HG03460 (cell line): ENCODE results near the gene TSPAN11.
"Not testable (repeated sequence)": the region's sequence is repeated elsewhere in the genome, so short reads cannot be mapped to it uniquely, and the experiment has no call there.

Experiments used
- ATAC-seq: cut with Tn5 transposase; IDR thresholded peaks from one replicate; pipeline ENCODE4 v1.9.1; 2021; ENCODE audit not compliant: unreplicated experiment

The TSPAN11 gene, protein sequence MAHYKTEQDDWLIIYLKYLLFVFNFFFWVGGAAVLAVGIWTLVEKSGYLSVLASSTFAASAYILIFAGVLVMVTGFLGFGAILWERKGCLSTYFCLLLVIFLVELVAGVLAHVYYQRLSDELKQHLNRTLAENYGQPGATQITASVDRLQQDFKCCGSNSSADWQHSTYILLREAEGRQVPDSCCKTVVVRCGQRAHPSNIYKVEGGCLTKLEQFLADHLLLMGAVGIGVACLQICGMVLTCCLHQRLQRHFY

DNA sequence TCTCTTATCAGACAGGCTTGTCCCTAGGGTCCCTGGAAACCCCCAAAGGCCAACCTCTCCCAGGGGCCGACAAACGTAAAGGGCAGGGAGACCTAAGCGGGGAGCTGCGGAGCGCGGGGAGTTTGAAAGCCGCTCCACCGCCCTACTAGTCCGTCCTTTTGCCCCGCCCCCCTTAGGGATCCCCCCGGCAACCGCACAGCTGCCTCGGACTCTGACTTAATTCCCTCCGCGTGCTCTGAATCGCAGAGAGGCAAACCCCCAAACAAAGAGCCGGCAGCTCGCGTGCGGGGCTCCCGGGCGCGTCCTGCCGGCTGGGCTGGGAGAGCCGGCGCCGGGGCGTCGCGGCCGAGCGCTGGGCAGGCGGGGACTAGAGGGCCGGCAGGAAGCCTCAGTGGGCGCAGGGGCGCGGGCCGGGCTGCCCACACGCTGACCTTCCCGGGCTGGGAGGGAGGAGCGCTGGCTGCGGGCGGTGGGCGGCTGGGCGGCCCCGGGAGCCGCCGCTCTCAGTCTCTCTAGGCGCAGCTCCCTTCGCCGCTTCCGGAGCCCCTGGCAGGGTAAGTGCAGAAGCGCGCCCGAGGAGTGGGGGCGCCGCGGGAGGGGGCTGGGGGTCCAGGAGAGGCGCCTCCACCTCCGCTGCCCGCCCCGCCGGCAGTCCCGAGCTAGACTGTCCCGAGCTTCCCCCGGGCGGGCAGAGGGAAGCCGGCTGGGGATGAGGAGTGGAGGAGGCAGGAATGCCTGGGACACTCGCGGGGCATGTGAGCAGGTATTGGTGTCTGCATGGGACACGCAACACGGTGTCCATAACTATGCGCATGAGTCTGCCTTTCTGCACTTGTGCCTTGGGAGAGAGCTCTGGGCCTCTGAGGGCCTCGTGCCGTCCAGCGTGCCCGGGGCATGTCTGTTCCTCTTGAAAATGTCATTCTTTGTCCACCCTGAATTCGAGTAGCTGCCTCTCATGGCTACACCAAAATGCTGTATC is at the start of gene TSPAN11:
TSPAN11 (plus strand) TSS at position 506 of the 979 bp plus-strand sequence. CDS start 27,244 bp downstream, outside the sequence.
- ATAC-seq = no peak

DNA sequence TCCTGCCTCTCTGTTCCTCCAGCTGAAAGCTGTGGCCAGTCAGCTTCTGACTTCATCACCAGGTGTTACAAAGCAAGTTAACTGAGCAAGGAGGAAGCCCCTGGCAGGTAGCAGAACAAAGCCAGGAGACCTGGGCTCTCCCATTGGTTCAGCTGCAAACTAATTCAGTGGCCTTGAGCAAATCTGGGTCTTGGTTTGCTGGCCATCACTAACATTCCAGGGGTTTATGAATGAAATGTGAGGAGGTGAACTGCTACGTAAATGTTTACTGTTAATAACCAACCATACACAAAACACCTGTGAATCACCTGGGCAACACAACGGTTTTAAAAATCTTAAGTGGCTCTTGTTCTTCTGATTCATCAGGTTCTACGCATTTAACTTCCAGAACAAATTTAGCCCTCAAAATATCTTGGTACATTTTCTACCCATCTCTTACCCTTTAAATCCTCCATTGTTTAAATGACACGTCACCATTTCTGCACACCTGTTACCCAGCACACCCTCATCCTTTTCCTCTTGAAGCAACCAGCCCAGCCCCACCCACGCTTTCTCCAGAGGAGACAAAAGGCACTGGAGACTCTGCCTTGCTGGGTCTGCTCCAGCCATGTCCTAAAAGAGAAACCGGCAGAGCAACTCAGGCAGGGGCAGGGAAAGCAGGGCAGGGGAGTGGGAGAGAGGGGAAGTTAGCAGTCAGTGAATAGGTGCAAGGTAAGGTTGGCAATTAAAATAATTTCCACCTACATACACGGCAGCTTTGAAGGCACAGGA is 49.3 kb upstream of the TSPAN11 start:
- ATAC-seq = no peak

DNA sequence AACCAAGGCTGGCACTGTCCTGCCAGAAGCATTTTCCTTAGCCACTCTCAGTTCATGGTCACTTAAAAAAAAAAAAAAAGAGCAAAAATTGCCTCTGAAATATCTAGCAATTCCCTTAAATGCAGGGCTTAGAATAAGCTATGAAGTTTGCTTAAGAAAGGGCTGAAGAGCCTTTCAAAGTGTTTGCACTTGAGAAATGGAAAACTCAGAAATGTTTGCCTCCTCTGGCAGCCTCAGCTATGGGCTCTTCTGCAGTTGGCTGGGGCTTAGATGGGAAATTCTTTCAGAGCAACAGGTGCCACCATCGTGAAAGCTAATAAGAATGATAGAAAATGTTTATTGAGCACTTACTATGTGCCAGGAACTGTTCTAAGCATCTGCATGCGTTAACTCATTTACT is 48.5 kb upstream of the TSPAN11 start:
- no peak for ATAC-seq

DNA sequence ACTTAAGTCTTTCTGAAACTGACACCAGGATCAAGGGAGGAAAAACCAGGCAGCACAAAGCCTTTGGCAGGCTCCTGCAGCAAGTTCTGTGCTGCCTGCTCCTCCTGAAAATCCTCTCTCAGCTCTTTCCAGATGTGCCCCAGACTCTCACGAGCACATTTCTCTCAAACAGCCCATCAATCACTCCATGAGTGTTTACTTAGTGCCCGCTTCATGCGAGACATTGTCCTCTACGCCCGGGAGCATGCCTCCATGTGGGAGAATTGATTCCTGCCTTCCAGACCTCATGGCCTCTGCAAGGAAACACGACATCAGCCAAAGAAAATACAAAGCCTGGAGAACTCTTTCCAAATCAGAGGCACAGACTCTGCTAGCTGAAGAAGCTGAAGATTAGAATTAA is 46.5 kb upstream of the TSPAN11 start:
- ATAC-seq = no peak

DNA sequence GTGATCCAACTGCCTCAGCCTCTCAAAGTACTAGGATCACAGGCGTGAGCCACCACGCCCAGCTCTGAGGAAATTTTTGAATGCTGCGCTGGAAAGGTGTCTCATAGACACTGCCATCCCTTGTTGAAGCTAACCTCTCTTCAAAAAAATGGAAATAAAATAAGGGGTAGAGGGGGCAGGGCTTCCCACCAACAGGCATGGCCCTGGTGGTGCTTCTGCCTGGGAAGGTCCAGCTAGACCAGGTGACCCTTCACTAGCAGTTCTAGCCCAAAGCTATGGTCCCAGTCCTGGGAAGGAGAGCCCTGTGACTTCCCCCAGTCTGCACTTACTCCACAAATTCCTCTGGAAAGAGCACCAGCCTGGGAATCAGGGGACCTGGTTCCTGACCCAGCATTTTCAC is 45.7 kb upstream of the TSPAN11 start:
- no peak for ATAC-seq

DNA sequence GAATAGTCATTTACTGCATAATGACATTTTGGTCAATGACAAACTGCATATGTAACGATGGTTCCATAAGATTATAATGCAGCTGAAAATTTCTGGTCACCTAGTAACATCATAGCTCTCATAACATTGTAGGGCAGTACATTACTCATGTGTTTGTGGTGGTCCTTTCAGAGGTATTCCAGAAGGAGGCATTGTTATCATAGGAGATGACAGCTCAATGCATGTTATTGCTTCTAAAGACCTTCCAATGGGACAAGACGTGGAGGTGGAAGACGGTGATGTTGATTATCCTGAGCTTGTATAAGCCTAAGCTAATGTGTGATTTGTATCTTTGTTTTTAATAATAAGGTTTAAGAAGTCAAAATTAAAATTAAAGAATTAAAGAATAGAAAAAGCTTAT is 43.8 kb upstream of the TSPAN11 start:
- ATAC-seq = no peak

DNA sequence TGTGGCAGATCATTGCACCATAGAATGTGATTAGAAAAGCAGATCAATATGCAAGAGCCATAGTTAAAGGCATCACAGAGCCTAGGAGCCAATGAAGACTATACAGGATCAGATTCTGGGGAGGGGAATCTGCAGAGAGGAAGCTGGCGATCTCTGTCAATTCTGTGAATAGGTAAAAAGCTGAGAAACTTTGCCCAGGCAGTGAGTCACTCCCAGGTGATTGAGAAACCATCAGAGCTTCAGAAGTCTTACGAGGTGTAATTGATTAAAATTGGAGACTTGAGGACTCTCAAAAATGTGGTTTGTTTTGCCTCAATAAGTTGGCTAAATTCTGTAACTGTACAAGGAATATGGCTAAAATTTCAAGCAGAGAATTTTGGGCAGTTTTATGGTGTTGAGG is 41.7 kb upstream of the TSPAN11 start:
- ATAC-seq = no peak

DNA sequence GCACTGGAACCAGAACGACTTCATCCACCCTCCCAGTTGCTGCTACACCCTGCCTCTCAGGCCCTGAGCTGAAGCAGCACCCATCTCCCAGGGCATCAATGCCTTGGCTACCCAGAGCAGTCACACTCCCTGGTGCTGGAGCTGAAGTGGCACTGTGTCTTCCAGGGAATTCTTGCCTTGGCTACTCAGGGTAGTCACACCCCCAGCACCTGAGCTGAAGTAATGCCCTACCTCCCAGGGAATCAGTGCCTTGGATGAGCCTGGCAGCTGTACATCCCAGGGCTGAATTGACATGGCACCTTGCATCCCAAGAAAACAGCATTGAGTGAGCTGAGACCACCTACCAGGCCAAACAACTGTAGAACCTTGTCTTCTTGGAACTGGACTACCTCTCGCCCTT is 41.2 kb upstream of the TSPAN11 start:
- ATAC-seq = no peak

DNA sequence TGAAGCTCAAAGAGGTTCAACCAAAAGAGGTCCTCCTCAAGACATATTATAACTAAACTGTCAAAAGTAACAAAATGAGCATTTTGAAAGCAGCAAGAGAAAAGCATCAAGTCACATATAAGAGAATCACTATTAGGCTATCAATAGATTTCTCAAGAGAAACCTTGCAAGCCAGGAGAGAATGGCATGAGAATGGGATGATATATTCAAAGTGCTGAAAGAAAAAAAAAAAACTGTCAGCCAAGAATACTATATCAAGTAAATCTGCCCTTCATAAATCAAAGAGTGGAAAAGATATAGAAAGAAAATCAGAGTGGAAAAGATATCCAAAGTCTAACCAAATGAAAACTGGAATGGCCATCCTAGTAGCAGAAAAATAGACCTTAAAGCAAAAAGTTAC is 39.3 kb upstream of the TSPAN11 start:
- ATAC-seq = no peak

DNA sequence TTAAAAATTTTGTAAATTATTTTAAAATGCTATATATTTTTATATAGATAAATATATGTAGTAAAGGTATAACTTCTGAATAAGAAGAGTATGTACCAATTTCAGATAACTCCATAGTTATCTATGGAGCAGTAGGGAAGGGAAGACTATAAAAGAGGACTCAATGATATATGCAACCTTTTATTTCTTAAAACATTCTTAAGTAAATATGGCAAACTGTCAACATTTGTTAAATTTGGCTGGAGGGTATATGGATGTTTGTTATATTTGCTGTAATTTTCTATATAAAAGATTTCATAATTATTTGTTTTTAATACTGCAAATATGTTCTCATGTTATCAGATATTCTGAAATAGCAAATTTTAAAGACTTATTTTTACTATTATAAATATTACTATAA is 38.3 kb upstream of the TSPAN11 start:
- ATAC-seq = no peak

DNA sequence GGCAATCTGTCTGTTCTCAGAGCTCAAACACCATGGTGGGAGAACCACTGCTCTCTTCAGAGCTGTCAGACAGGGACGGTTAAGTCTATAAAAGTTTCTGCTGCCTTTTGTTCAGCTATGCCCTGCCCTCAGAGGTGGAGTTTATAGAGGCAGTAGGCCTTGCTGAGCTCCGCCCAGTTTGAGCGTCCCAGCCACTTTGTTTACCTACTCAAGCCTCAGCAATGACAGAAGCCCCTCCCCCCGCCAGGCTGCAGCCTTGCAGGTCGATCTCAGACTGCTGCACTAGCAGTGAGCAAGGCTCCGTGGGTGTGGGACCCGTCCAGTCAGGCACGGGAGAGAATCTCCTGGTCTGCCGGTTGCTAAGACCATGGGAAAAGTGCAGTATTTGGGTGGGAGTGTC is 32.0 kb upstream of the TSPAN11 start:
- ATAC-seq = not testable (repeated sequence)

DNA sequence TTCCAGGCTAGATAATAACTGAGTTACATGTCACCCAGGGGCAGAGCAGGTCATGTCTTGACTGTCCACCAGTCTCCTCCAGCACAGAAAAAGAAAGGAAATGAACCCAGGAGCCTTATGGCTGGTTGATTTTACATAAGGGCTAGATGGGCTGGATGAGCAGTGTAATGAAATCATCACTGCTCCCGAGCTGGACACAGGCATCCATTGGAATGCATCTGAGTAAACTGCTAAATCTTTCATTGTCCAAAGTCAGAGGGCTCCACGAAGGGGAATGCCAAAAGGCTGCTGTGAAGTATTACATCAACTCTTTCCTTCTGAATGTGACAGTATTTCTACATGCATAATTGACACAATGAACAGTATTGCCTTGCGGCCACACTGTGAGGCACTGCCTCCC is 30.1 kb upstream of the TSPAN11 start:
- no peak for ATAC-seq

DNA sequence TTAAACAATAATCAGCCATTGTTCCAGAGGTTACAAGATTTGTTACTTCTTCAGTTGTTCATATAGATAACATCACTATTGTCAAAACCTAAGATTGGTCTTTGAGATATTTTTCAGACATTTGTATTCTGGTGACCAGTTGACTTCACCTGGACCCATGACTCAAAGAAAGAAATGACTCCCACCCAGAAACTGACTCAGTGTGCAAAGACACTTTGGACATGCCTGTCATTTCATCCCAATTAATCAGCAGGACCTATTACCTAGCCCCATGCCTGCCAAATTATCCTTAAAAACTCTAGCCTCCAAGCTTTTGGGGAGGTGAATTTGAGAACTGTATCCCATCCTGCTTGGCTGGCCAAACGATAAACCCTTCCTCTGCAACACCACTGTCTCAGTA is 27.7 kb upstream of the TSPAN11 start:
- ATAC-seq = no peak

DNA sequence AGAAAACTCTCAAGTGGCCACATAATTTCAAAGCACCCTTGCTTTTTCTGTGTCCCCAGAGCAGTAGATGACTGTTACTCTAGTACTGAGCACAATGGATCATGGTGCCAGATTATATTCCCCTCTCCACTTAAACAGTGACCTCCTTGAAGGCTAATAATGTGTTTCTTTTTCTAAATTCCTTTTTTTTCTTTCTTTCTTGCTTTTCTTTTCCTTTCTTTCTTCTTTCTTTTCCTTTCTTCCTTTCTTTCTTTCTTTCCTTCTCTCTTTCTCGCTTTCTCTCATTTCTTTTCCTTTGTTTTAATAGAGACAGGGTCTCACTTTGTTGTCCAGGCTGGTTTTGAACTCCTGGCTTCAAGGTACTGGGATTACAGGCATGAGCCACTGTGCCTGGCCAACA is 26.2 kb upstream of the TSPAN11 start:
- no peak for ATAC-seq

DNA sequence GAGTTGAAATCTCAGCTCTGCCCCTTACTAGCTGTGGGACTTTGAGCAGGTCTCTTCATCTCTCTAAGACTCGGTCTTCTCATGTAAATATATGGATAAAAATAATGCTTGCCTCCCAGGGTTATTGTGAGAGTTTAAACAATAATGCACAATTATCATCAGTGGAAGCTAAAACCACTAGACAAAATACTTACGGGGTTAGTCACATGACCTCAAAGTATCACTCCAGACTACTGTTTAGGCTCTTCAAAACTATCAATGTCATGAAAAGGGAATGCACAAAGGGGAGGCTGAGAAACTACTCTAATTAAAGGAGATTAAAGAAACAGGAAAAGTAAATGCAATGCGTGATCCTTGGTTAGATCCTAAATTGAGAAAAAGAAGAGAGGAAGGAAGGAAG is 24.5 kb upstream of the TSPAN11 start:
- no peak for ATAC-seq

DNA sequence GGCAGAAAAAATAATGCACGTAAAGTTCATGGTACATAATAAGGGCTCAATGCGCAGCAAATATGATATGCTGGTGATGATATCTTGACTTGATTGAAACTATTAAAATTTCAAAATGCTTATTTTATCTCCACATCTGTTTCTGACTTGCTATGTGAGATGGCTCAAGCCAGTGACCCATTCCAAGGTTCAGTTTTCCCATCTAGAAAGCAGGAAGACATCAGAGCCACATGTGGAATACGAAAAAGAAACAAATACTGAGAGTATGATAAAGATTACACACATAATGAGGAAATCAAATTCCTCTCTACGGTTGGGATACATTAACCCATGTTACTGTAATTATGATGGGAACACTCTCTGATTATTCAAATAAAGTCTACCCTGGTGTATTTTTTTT is 24.0 kb upstream of the TSPAN11 start:
- ATAC-seq = no peak

DNA sequence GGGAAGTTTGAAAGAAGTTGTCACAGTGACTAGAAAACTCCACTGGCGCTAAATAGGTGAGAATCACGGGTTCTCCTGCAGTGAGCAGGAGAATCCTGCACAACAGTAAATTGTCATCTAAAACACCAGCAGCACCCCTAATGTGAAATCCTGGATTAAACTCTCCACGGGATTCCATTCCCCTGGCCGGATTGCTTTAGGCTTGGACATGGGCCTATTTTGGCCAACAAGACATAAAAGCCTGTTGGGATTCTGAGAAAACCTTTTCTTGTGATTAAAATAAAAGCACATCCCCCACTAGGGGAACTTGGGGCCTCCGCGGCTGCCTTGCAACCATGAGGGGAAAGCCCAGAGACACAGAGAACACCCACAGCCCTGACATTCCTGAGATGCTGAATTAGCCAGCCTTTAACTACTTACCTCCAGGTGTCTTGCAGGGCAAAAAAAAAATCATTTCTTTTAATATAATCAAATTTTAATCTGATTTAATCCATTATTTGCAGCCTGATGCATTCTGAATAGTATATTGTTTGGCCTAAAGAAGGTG is 21.0 kb upstream of the TSPAN11 start:
- ATAC-seq = no peak

DNA sequence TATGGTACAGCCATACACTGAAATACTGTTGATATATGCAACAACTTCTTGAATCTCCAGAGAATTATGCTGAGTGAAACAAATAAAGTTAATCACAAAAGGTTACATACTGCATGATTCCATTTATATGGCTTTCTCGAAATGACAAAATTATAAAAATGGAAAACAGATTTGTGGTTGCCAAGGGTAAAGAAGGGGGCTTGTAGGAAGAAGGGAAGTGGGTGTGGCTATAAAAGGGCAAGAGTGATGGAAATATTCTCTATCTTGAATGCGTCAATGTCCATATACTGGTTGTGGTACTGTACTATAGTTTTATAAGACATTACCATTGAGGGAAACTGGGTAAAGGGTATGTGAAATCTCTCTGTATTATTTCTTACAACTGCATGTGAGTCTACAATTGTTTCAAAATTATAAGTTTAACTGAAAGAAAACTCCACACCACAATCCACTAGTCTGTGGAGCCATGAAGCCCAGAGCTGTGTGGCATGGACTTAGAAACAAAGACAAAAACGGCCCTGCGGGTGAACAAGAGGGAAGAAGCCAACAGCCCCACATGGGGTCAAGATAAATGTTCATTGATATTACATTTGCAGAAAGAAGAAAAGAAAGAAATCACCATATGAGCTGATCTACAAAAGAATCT is 18.3 kb upstream of the TSPAN11 start:
- ATAC-seq = no peak

DNA sequence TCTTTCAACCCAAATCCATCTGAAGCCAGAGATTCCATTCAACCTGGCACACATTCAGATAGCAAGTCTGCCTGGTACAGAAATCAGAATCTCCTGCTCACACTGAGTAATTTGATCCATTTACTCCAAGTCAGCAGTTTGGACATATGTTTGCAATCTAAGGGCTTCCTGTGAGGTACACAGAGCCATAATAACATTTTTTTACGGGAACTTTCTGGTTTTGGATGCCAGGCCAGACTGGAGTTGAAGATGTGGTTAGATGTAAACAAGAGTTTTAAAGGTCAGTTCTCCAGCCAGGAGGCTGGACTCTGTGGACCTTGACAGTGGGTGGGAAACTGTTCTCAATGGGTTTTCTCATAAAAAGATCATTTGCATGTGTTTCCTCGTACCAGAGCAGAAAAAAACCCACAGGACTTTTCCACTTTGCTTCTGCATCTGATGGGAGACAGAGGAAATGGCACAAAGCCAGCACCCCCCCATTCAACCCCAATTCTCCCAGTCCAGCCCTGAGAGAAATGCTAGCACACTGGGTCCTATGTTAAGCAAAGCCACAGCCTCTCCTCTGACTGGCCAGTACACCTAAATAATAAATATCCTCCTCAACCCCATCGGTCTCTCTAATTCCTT is 17.7 kb upstream of the TSPAN11 start:
- ATAC-seq = no peak

DNA sequence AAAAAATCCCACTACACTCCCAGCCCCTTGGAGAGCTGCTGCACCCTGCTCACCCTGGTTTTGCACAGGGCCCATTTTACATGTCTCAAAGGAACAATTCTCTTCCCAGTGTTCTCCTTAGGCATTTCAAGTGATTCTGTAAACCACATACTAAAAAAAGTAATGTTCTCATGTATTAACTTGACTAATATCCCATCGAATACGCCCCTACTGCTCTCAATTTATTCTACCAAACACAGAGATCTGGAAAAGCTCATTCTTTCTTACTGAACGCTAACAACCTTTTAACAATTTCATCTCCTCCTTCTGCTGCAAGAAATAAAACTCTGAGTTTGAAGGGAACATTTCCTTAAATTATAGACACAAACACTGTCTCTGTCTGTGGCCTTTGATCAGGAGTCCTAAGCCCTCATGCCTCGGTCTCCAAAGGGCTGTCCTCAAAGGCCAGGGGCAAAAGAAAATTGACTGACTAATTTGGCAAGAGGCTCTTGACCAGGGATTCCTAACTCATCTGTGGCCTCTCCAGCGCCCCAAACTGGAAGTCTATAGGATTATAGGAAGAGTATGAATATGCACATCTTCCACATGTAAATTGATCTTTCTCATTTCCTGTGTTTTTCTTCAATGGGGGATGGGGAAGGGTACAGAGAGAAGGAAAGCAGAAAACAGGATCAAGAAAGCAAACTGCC is 17.1 kb upstream of the TSPAN11 start:
- no peak for ATAC-seq
